Transverse colon (tissue), 4 donors: Measurements from ENCODE around the gene ASXL2.

Experiments
- EP300 ChIP-seq: sonication (generic); formaldehyde crosslinking; IDR thresholded peaks from one replicate; pipeline ENCODE4 v1.6.1; 2017; ENCODE audit warnings: antibody characterized with exemption, low read depth
- POLR2A ChIP-seq: fragments of 450-650 bp; IDR thresholded peaks from one replicate; pipeline ENCODE4 v1.6.1; 2016; ENCODE audit warnings: antibody characterized with exemption, mild to moderate bottlenecking, moderate library complexity
- POLR2AphosphoS5 ChIP-seq, 3 donors: sonication (generic); formaldehyde crosslinking; IDR thresholded peaks; one replicate each; pipeline ENCODE4 v1.6.1; 2016; ENCODE audit warnings: antibody characterized with exemption in 3 of 3
- TF ChIP-seq, protein P1 (sequence below), 5 experiments: fragments of 200-600 bp in 3 of 5; fragments of 450-650 bp in 2 of 5; sonication (generic) in 3 of 5; IDR thresholded peaks; 1 replicate in 2 of 5; 2 replicates in 3 of 5; pipeline ENCODE4 v1.5.1; 2016 to 2017; ENCODE audit warnings: antibody characterized with exemption in 5 of 5, inconsistent platforms in 3 of 5, mild to moderate bottlenecking in 2 of 5, moderate library complexity in 1 of 5

DNA sequence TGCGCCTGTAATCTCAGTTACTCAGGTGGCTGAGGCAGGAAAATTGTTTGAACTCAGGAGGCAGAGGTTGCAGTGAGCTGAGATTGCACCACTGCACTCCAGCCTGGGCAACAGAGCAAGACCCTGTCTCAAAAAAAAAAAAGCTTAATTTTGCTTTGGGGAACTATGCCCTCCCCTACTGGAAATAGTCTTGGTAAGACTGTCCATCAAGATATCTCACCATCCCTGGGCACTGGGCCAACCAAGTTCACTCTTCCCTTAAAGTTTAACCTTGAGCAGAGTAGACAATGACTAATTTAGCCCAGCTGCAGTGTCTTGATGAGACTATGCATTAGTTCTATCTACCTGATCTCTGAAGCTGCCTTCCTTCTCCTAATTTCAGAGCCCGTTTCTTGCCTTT is 44.7 kb downstream of the ASXL2 start:
- TF ChIP-seq EP300 (no peak), POLR2A (no peak), POLR2AphosphoS5 (IDR thresholded peaks at IDR 0.05) (no peak)
- TF ChIP-seq, protein P1, sequence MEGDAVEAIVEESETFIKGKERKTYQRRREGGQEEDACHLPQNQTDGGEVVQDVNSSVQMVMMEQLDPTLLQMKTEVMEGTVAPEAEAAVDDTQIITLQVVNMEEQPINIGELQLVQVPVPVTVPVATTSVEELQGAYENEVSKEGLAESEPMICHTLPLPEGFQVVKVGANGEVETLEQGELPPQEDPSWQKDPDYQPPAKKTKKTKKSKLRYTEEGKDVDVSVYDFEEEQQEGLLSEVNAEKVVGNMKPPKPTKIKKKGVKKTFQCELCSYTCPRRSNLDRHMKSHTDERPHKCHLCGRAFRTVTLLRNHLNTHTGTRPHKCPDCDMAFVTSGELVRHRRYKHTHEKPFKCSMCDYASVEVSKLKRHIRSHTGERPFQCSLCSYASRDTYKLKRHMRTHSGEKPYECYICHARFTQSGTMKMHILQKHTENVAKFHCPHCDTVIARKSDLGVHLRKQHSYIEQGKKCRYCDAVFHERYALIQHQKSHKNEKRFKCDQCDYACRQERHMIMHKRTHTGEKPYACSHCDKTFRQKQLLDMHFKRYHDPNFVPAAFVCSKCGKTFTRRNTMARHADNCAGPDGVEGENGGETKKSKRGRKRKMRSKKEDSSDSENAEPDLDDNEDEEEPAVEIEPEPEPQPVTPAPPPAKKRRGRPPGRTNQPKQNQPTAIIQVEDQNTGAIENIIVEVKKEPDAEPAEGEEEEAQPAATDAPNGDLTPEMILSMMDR (IDR thresholded peaks at IDR 0.05) = no peak
